ENCODE results near the gene COL28A1.

GRCh38 chr7:7579638-7580037 is 44.0 kb upstream of the COL28A1 start:
- TF ChIP-seq, protein P1, sequence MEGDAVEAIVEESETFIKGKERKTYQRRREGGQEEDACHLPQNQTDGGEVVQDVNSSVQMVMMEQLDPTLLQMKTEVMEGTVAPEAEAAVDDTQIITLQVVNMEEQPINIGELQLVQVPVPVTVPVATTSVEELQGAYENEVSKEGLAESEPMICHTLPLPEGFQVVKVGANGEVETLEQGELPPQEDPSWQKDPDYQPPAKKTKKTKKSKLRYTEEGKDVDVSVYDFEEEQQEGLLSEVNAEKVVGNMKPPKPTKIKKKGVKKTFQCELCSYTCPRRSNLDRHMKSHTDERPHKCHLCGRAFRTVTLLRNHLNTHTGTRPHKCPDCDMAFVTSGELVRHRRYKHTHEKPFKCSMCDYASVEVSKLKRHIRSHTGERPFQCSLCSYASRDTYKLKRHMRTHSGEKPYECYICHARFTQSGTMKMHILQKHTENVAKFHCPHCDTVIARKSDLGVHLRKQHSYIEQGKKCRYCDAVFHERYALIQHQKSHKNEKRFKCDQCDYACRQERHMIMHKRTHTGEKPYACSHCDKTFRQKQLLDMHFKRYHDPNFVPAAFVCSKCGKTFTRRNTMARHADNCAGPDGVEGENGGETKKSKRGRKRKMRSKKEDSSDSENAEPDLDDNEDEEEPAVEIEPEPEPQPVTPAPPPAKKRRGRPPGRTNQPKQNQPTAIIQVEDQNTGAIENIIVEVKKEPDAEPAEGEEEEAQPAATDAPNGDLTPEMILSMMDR (conservative IDR thresholded peaks at IDR 0.05) = no peak
- no peak for TF ChIP-seq EZH2 (IDR thresholded peaks at IDR 0.05; ENCODE audit: low read depth)
